B cell (primary cell): ENCODE measurements around the gene C17orf67. TPM values are rescaled to one million over a fixed set of nuclear protein-coding genes. Genes with fewer than 3 reads are reported as not detected.

ENCODE experiments used
- ATAC-seq: fragments of 200-7000 bp; cut with Tn5 transposase; one replicate; pipeline ENCODE4 v1.10.0; 2021; ENCODE audit warnings: low read depth, mild to moderate bottlenecking, moderate number of reproducible peaks, moderate library complexity
- CTCF ChIA-PET: fragments of 350-600 bp; sonication (Branson Sonifier 250); formaldehyde crosslinking; loops from one replicate; lab custom pipeline; 2021; ENCODE audit warnings: antibody characterized with exemption, inconsistent platforms; lab: Charles Lee
- POLR2A ChIA-PET: fragments of 350-600 bp; sonication (Branson Sonifier 250); formaldehyde crosslinking; loops from one replicate; lab custom pipeline; 2021; ENCODE audit warnings: antibody characterized with exemption; lab: Charles Lee
- DNase-seq: peaks from one replicate; pipeline ENCODE4 v3.0.0; 2013
- H2AFZ ChIP-seq: 2 replicates; pipeline ENCODE4 v1.6.1; 2012; ENCODE audit warnings: mild to moderate bottlenecking, low read depth, low read length; ENCODE audit not compliant: insufficient read depth, poor library complexity, severe bottlenecking
- H3K27ac ChIP-seq, 2 donors: 1 replicate in 1 of 2; 2 replicates in 1 of 2; pipeline ENCODE4 v1.5.1; 2012 to 2013; ENCODE audit warnings: low read length in 2 of 2, mild to moderate bottlenecking in 2 of 2, moderate library complexity in 1 of 2
- H3K27me3 ChIP-seq, 4 experiments: fragments of 200-600 bp in 1 of 4; sonication (generic) in 1 of 4; replicated peaks in 1 of 4; 1 replicate in 2 of 4; 2 replicates in 2 of 4; pipeline versions ENCODE4 v1.6.1 to v1.7.0; 2013 to 2016; ENCODE audit warnings: low read length in 3 of 4, mild to moderate bottlenecking in 2 of 4, mixed read lengths in 1 of 4, moderate library complexity in 1 of 4; ENCODE audit not compliant: insufficient read depth in 4 of 4, control insufficient read depth in 3 of 4; ENCODE audit errors: control extremely low read depth in 1 of 4
- H3K36me3 ChIP-seq, 2 experiments: replicated peaks in 1 of 2; 1 replicate in 1 of 2; 2 replicates in 1 of 2; pipeline versions ENCODE4 v1.6.1 to v1.7.1; 2013; ENCODE audit warnings: low read length in 1 of 2; ENCODE audit not compliant: insufficient read depth in 2 of 2, control insufficient read depth in 1 of 2; ENCODE audit errors: control extremely low read depth in 1 of 2, extremely low read depth in 1 of 2
- H3K4me1 ChIP-seq, 2 donors: fragments of 200-600 bp in 1 of 2; sonication (generic) in 1 of 2; 1 replicate in 1 of 2; 2 replicates in 1 of 2; pipeline versions ENCODE4 v1.5.1 to v1.6.1; 2013 to 2017; ENCODE audit warnings: low read length in 2 of 2; ENCODE audit not compliant: control insufficient read depth in 2 of 2, insufficient read depth in 2 of 2
- H3K4me2 ChIP-seq: replicated peaks from 2 replicates; pipeline ENCODE3; 2012; ENCODE audit warnings: mild to moderate bottlenecking, low read depth, low read length; ENCODE audit not compliant: poor library complexity, severe bottlenecking
- H3K4me3 ChIP-seq, 5 experiments: fragments of 200-600 bp in 1 of 5; sonication (generic) in 1 of 5; 1 replicate in 3 of 5; 2 replicates in 2 of 5; pipeline versions ENCODE4 v1.5.1 to v1.7.0; 2011 to 2016; ENCODE audit warnings: low read length in 4 of 5, mild to moderate bottlenecking in 4 of 5, low read depth in 2 of 5, control low read depth in 1 of 5, moderate library complexity in 1 of 5; ENCODE audit not compliant: insufficient read depth in 1 of 5; ENCODE audit errors: control extremely low read depth in 1 of 5, extremely low read depth in 1 of 5
- H3K79me2 ChIP-seq: fragments of 200-600 bp; sonication (generic); one replicate; pipeline ENCODE4 v1.6.0; 2016; ENCODE audit warnings: low read length; ENCODE audit not compliant: control insufficient read depth, insufficient read depth
- H3K9ac ChIP-seq: fragments of 200-600 bp; sonication (generic); 2 replicates; pipeline ENCODE4 v1.6.1; 2017; ENCODE audit warnings: mild to moderate bottlenecking, low read length, moderate library complexity
- H3K9me3 ChIP-seq, 3 donors: one replicate each; pipeline versions ENCODE4 v1.6.1 to v1.7.1; 2013; ENCODE audit warnings: low read length in 2 of 3; ENCODE audit not compliant: control insufficient read depth in 2 of 3, insufficient read depth in 1 of 3; ENCODE audit errors: control extremely low read depth in 1 of 3
- H4K20me1 ChIP-seq: 2 replicates; pipeline ENCODE4 v1.6.0; 2012; ENCODE audit warnings: mild to moderate bottlenecking, low read length; ENCODE audit not compliant: insufficient read depth, control insufficient read depth, poor library complexity, severe bottlenecking
- H3K27ac Mint-ChIP-seq: one replicate; pipeline ENCODE4 v1.8.0; 2021; ENCODE audit warnings: mixed read lengths
- H3K27me3 Mint-ChIP-seq: one replicate; pipeline ENCODE4 v1.8.0; 2021; ENCODE audit warnings: mixed read lengths
- H3K4me1 Mint-ChIP-seq: one replicate; pipeline ENCODE4 v1.8.0; 2021; ENCODE audit warnings: mixed read lengths
- H3K4me3 Mint-ChIP-seq: one replicate; pipeline ENCODE4 v1.8.0; 2021; ENCODE audit warnings: mixed read lengths
- H3K9me3 Mint-ChIP-seq: one replicate; pipeline ENCODE4 v1.8.0; 2022; ENCODE audit warnings: mixed read lengths; ENCODE audit not compliant: insufficient read depth
- CTCF ChIP-seq: fragments of 200-600 bp; IDR thresholded peaks from one replicate; pipeline ENCODE4 v1.8.0; 2022; ENCODE audit warnings: antibody characterized with exemption, mild to moderate bottlenecking
- EZH2 ChIP-seq: IDR thresholded peaks from 2 replicates; pipeline ENCODE4 v1.6.1; 2012; ENCODE audit warnings: borderline replicate concordance, low read depth, mild to moderate bottlenecking, moderate library complexity, low read length; ENCODE audit not compliant: insufficient read depth, poor library complexity, severe bottlenecking
- WGBS: methylation state at CpG from one replicate; pipeline ENCODE4 v1.1.5; 2013; ENCODE audit warnings: missing lambda C conversion rate; ENCODE audit not compliant: insufficient coverage; 5-methylcytosine and 5-hydroxymethylcytosine counted together
- intact Hi-C: fragments of 100-400 bp; cut with micrococcal nuclease; formaldehyde crosslinking; loops from one replicate; pipeline ENCODE4 v1.10.0; 2022
- polyA plus RNA-seq: library from polyadenylated mRNA; depleted of rRNA; stranded (reverse); fragments of >200 nt; gene quantifications from 2 replicates; pipeline ENCODE4 v1.2.3, GENCODE V29; 2012
- total RNA-seq, 2 donors: library from RNA; stranded (reverse); fragments of 120-200 nt in 1 of 2; gene quantifications; 1 replicate in 1 of 2; 2 replicates in 1 of 2; pipeline versions ENCODE4 v1.2.3 to v1.2.4, GENCODE V29; 2013 to 2022

Gene C17orf67
- total and polyA plus RNA-seq, 2 donors (not counting 1 experiment from before 2014, with no cell fraction given), result 5.0 to 10.0 TPM

GRCh38 chr17:56756536-56756935, 77.2 kb downstream of the C17orf67 start:
- H3K27me3 ChIP-seq, result peaks cover 0 to 2% (median 0%) of the 10 kb centered on the region in 4 experiments
- no peaks in the 10 kb centered on the region for H3K9me3 ChIP-seq
- no peak overlapping the region for H3K4me3 ChIP-seq
- H3K4me1 ChIP-seq, result no peaks in the 10 kb centered on the region
- Mint-ChIP-seq H3K27me3 (peaks cover 18% of the 10 kb centered on the region), H3K4me3 (no peak overlapping the region), H3K27ac (no peak overlapping the region), H3K4me1 (no peaks in the 10 kb centered on the region), H3K9me3 (no peaks in the 10 kb centered on the region)
- H3K9ac ChIP-seq, result no peak overlapping the region
- no peaks in the 10 kb centered on the region for H3K79me2 ChIP-seq
- 93% methylated on average over 2 of the region's 2 CpGs for WGBS
- H3K4me2 ChIP-seq, result no peak overlapping the region
- intact Hi-C loops, result no loop called here
- ChIA-PET POLR2A (no interaction called here), CTCF (no interaction called here)
- no peak overlapping the region for H2AFZ ChIP-seq
- H3K27ac ChIP-seq, result no peak overlapping the region
- no peaks in the 10 kb centered on the region for H3K36me3 ChIP-seq
- DNase-seq, result no peak
- no peaks in the 10 kb centered on the region for H4K20me1 ChIP-seq
- TF ChIP-seq EZH2 (no peak), CTCF (no peak)
- no peak for ATAC-seq

GRCh38 chr17:56755310-56755709, 78.4 kb downstream of the C17orf67 start:
- Mint-ChIP-seq H3K27me3 (peaks cover 18% of the 10 kb centered on the region), H3K27ac (no peak overlapping the region), H3K4me1 (no peaks in the 10 kb centered on the region), H3K9me3 (no peaks in the 10 kb centered on the region), H3K4me3 (no peak overlapping the region)
- ATAC-seq (no peak), DNase-seq (no peak)
- WGBS, result 70% methylated on average over 3 of the region's 5 CpGs
- H2AFZ ChIP-seq, result no peak overlapping the region
- H3K79me2 ChIP-seq, result no peaks in the 10 kb centered on the region
- ChIA-PET CTCF (interaction anchor here (0.7 kb wide), 1 partner anchor 77 kb away, joined by 4 read pairs; no protein-coding TSS in a partner anchor), POLR2A (no interaction called here)
- intact Hi-C loops, result no loop called here
- no peak overlapping the region for H3K4me3 ChIP-seq
- H3K4me2 ChIP-seq, result no peak overlapping the region
- H3K9ac ChIP-seq, result no peak overlapping the region
- peaks cover 0 to 2% (median 0%) of the 10 kb centered on the region in 4 experiments for H3K27me3 ChIP-seq
- no peak overlapping the region for H3K27ac ChIP-seq
- H3K9me3 ChIP-seq, result no peaks in the 10 kb centered on the region
- no peaks in the 10 kb centered on the region for H4K20me1 ChIP-seq
- no peaks in the 10 kb centered on the region for H3K36me3 ChIP-seq
- TF ChIP-seq EZH2 (no peak), CTCF (no peak)
- H3K4me1 ChIP-seq, result no peaks in the 10 kb centered on the region
